ENCODE data around the gene MAPT. TPM values are rescaled to one million over a fixed set of nuclear protein-coding genes. Genes with fewer than 3 reads are reported as not detected.
A peak's percentile ranks its signal among the peaks of the same experiment; 100 is the strongest.

The MAPT gene
- polyA plus RNA-seq, 3 donors, result 0.04 TPM; not detected in 2

- no peaks in the 10 kb centered on the region for H3K27me3 Mint-ChIP-seq (ENCODE audit: low read depth in 3 of 3)
- H3K4me2 ChIP-seq (replicated peaks; ENCODE audit: extremely low read depth, low read length, poor library complexity, severe bottlenecking), result no peak overlapping the region
- no peak overlapping the region for H2AFZ ChIP-seq (ENCODE audit: insufficient read depth, low read depth, low read length, poor library complexity, severe bottlenecking)
- H3K4me1 Mint-ChIP-seq, result peaks cover 3% of the 10 kb centered on the region
- WGBS (ENCODE audit: insufficient coverage), result 100% methylated on average over 4 of the region's 5 CpGs
- no peaks in the 10 kb centered on the region for H3K9me3 Mint-ChIP-seq
- no peak overlapping the region for H3K4me3 Mint-ChIP-seq
- peaks cover 57 to 73% of the 10 kb centered on the region in 2 donors for H3K36me3 Mint-ChIP-seq
- H3K79me2 ChIP-seq (ENCODE audit: insufficient read depth, low read length), result peaks cover 11% of the 10 kb centered on the region
- peak; percentile 59 for TF ChIP-seq CTCF (IDR thresholded peaks at IDR 0.05)
- intact Hi-C loops (cut with micrococcal nuclease), result no loop called here
- no peaks in the 10 kb centered on the region for H3K27me3 ChIP-seq (ENCODE audit: control insufficient read depth in 2 of 2, insufficient read depth in 2 of 2, low read length in 2 of 2)
- H3K4me1 ChIP-seq (ENCODE audit: control insufficient read depth in 1 of 2, insufficient read depth in 2 of 2, low read length in 2 of 2), result no peaks in the 10 kb centered on the region
- H3K36me3 ChIP-seq (replicated peaks in 1 of 2; ENCODE audit: control insufficient read depth in 1 of 2, insufficient read depth in 2 of 2, low read length in 2 of 2), result peaks cover 50 to 95% of the 10 kb centered on the region in 2 donors
- DNase-seq, result no peak
- H3K27ac ChIP-seq (ENCODE audit: low read depth in 1 of 2, low read length in 2 of 2), result no peak overlapping the region
- no peaks in the 10 kb centered on the region for H3K9me3 ChIP-seq (replicated peaks in 1 of 2; ENCODE audit: control insufficient read depth in 1 of 2, insufficient read depth in 1 of 2, low read length in 2 of 2)
- H3K4me3 ChIP-seq (replicated peaks in 1 of 3; ENCODE audit: low read depth in 2 of 3, low read length in 3 of 3), result no peak overlapping the region
- peak overlapping the region in 1 of 7 donors; percentile 42 for H3K27ac Mint-ChIP-seq
- H4K20me1 ChIP-seq (ENCODE audit: insufficient read depth, low read length), result peaks cover 72% of the 10 kb centered on the region
- H3K9ac ChIP-seq (ENCODE audit: insufficient read depth, low read length, poor library complexity, severe bottlenecking), result no peak overlapping the region
Observed at GRCh38 chr17:46061435-46061834, 167.1 kb downstream of the MAPT start.

GRCh38 chr17:46063241-46063640 lies 168.9 kb downstream of the MAPT start:
- 72% methylated on average over 2 of the region's 2 CpGs for WGBS (ENCODE audit: insufficient coverage)
- H3K4me3 Mint-ChIP-seq, result no peak overlapping the region
- intact Hi-C loops (cut with micrococcal nuclease), result no loop called here

More at GRCh38 chr17:46063241-46063640, 168.9 kb downstream of the MAPT start:
- H4K20me1 ChIP-seq (ENCODE audit: insufficient read depth, low read length), result peaks cover 70% of the 10 kb centered on the region
- no peak overlapping the region for H3K9ac ChIP-seq (ENCODE audit: insufficient read depth, low read length, poor library complexity, severe bottlenecking)
- no peaks in the 10 kb centered on the region for H3K4me1 ChIP-seq (ENCODE audit: control insufficient read depth in 1 of 2, insufficient read depth in 2 of 2, low read length in 2 of 2)
- peak overlapping the region in 1 of 2 donors; percentile 3 for H3K27ac ChIP-seq (ENCODE audit: low read depth in 1 of 2, low read length in 2 of 2)
- no peak overlapping the region for H3K4me3 ChIP-seq (replicated peaks in 1 of 3; ENCODE audit: low read depth in 2 of 3, low read length in 3 of 3)
- DNase-seq, result no peak
- Mint-ChIP-seq H3K36me3 (peaks cover 63 to 77% of the 10 kb centered on the region in 2 donors), H3K27me3 (ENCODE audit: low read depth in 3 of 3) (no peaks in the 10 kb centered on the region), H3K4me1 (no peaks in the 10 kb centered on the region), H3K27ac (no peak overlapping the region), H3K9me3 (no peaks in the 10 kb centered on the region)
- no peaks in the 10 kb centered on the region for H3K9me3 ChIP-seq (replicated peaks in 1 of 2; ENCODE audit: control insufficient read depth in 1 of 2, insufficient read depth in 1 of 2, low read length in 2 of 2)
- H3K4me2 ChIP-seq (replicated peaks; ENCODE audit: extremely low read depth, low read length, poor library complexity, severe bottlenecking), result no peak overlapping the region
- no peak for TF ChIP-seq CTCF (IDR thresholded peaks at IDR 0.05)
- peaks cover 60 to 95% of the 10 kb centered on the region in 2 donors for H3K36me3 ChIP-seq (replicated peaks in 1 of 2; ENCODE audit: control insufficient read depth in 1 of 2, insufficient read depth in 2 of 2, low read length in 2 of 2)
- H3K79me2 ChIP-seq (ENCODE audit: insufficient read depth, low read length), result peaks cover 5% of the 10 kb centered on the region
- no peak overlapping the region for H2AFZ ChIP-seq (ENCODE audit: insufficient read depth, low read depth, low read length, poor library complexity, severe bottlenecking)
- no peaks in the 10 kb centered on the region for H3K27me3 ChIP-seq (ENCODE audit: control insufficient read depth in 2 of 2, insufficient read depth in 2 of 2, low read length in 2 of 2)
